GM12878 (cell line): ENCODE results near the gene PTPRN2. TPM values are rescaled to one million over a fixed set of nuclear protein-coding genes. Genes with fewer than 3 reads are reported as not detected.

Experiments used
- ATAC-seq: fragments of 200-7000 bp; cut with Tn5 transposase; 3 replicates; pipeline ENCODE4 v1.9.1; 2020; ENCODE audit warnings: mild to moderate bottlenecking, moderate library complexity
- BruUV-seq: library from RNA; stranded (reverse); fragments of 400-500 nt; replicated peaks from 2 replicates; lab custom pipeline; 2021; lab: Mats Ljungman, UMichigan
- CTCF ChIA-PET: fragments of 300-600 bp; sonication (Branson Sonifier 250); formaldehyde crosslinking; extraction: SDS; loops from one replicate; lab custom pipeline; 2021; ENCODE audit warnings: inconsistent platforms; lab: Yijun Ruan, JAX
- POLR2A ChIA-PET: fragments of 350-600 bp; formaldehyde crosslinking; extraction: SDS; loops from one replicate; lab custom pipeline; 2021; ENCODE audit warnings: inconsistent platforms; lab: Charles Lee
- RAD21 ChIA-PET: fragments of 300-600 bp; sonication (Branson Sonifier 250); formaldehyde crosslinking; loops from one replicate; lab custom pipeline; 2023; ENCODE audit warnings: antibody characterized with exemption; ENCODE audit not compliant: unreplicated experiment; lab: Charles Lee
- SMC1A ChIA-PET: fragments of 300-600 bp; sonication (Branson Sonifier 250); formaldehyde crosslinking; loops from one replicate; lab custom pipeline; 2023; ENCODE audit not compliant: unreplicated experiment, uncharacterized antibody; lab: Charles Lee
- DNase-seq: peaks from one replicate; pipeline ENCODE4 v3.0.0-alpha.2; 2011; ENCODE audit warnings: low read depth, low spot score
- FAIRE-seq: peaks from 3 replicates; lab custom pipeline; 2011; peaks lifted over from hg19 to GRCh38; lab: Jason Lieb, UNC
- H2AFZ ChIP-seq: 2 replicates; pipeline ENCODE4 v1.6.0; 2011; ENCODE audit warnings: low read depth, low read length, control low read depth; ENCODE audit not compliant: control insufficient read depth
- H3K27ac ChIP-seq: 2 replicates; pipeline ENCODE4 v1.5.1; 2011; ENCODE audit warnings: control low read depth; ENCODE audit not compliant: control insufficient read depth, insufficient read depth
- H3K27me3 ChIP-seq, 2 experiments: replicated peaks in 1 of 2; 2 replicates each; pipeline versions ENCODE4 v1.6.0 to v1.6.1; 2011; ENCODE audit warnings: low read length in 1 of 2; ENCODE audit not compliant: control insufficient read depth in 2 of 2, insufficient read depth in 2 of 2
- H3K36me3 ChIP-seq, 2 experiments: 2 replicates each; pipeline ENCODE4 v1.5.1; 2011; ENCODE audit warnings: low read length in 1 of 2; ENCODE audit not compliant: control insufficient read depth in 2 of 2, insufficient read depth in 2 of 2
- H3K4me1 ChIP-seq: 2 replicates; pipeline ENCODE4 v1.6.1; 2011; ENCODE audit warnings: mild to moderate bottlenecking, low read length, moderate library complexity, mixed read lengths; ENCODE audit not compliant: control insufficient read depth, insufficient read depth
- H3K4me2 ChIP-seq: 2 replicates; pipeline ENCODE4 v1.6.0; 2011; ENCODE audit warnings: control low read depth; ENCODE audit not compliant: control insufficient read depth, insufficient read depth
- H3K4me3 ChIP-seq: fragments of 200-600 bp; sonication (generic); 2 replicates; pipeline ENCODE4 v1.5.1; 2016
- H3K79me2 ChIP-seq: 2 replicates; pipeline ENCODE4 v1.6.0; 2011; ENCODE audit warnings: low read length; ENCODE audit not compliant: control insufficient read depth, insufficient read depth
- H3K9ac ChIP-seq: 2 replicates; pipeline ENCODE4 v1.8.0; 2011; ENCODE audit warnings: low read length, control low read depth, mixed read lengths; ENCODE audit not compliant: control insufficient read depth, insufficient read depth
- H3K9me3 ChIP-seq: replicated peaks from 3 replicates; pipeline ENCODE4 v1.5.1; 2011; ENCODE audit warnings: mild to moderate bottlenecking, low read length; ENCODE audit not compliant: control insufficient read depth, insufficient read depth
- H4K20me1 ChIP-seq: 2 replicates; pipeline ENCODE4 v1.6.0; 2011; ENCODE audit not compliant: control insufficient read depth, insufficient read depth
- ASH2L ChIP-seq: fragments of 300-600, 200-600 bp; sonication (generic); IDR thresholded peaks from 2 replicates; pipeline ENCODE4 v1.6.1; 2017; ENCODE audit warnings: low read depth, mild to moderate bottlenecking, borderline replicate concordance
- CBX5 ChIP-seq: sonication (generic); IDR thresholded peaks from 2 replicates; pipeline ENCODE4 v1.6.1; 2016; ENCODE audit warnings: low read depth, moderate library complexity, mild to moderate bottlenecking, inconsistent platforms
- MYB ChIP-seq: fragments of 150-350 bp; IDR thresholded peaks from 2 replicates; pipeline ENCODE4 v1.6.1; 2014; ENCODE audit warnings: mild to moderate bottlenecking, low read depth, low read length, borderline replicate concordance
- PKNOX1 ChIP-seq: fragments of 450-650 bp; IDR thresholded peaks from 2 replicates; pipeline ENCODE4 v1.6.1; 2016; ENCODE audit warnings: mild to moderate bottlenecking
- RAD21 ChIP-seq: IDR thresholded peaks from 2 replicates; pipeline ENCODE4 v1.6.1; 2011; ENCODE audit warnings: mild to moderate bottlenecking, low read depth, low read length, moderate library complexity; ENCODE audit not compliant: insufficient read depth
- SIN3A ChIP-seq: IDR thresholded peaks from 2 replicates; pipeline ENCODE4 v1.6.1; 2012; ENCODE audit warnings: low read depth, low read length, improper control_type of control experiment
- SP1 ChIP-seq: IDR thresholded peaks from one replicate; pipeline ENCODE4 v1.6.1; 2011; ENCODE audit warnings: low read depth, low read length
- STAT1 ChIP-seq: fragments of 450-650 bp; conservative IDR thresholded peaks from 2 replicates; pipeline ENCODE4 v1.6.1; 2014; ENCODE audit warnings: antibody characterized with exemption, mild to moderate bottlenecking
- WRNIP1 ChIP-seq: IDR thresholded peaks from 2 replicates; pipeline ENCODE4 v1.6.1; 2011; ENCODE audit warnings: low read depth, low read length, improper control_type of control experiment, borderline replicate concordance
- ZNF592 ChIP-seq: fragments of 450-650 bp; IDR thresholded peaks from 2 replicates; pipeline ENCODE4 v1.6.1; 2017; ENCODE audit warnings: mild to moderate bottlenecking, moderate library complexity
- ZSCAN29 ChIP-seq: fragments of 450-650 bp; IDR thresholded peaks from 2 replicates; pipeline ENCODE4 v1.6.1; 2017; ENCODE audit warnings: mild to moderate bottlenecking, moderate library complexity
- WGBS: methylation state at CpG from one replicate; pipeline ENCODE4 v1.1.6; 2016; ENCODE audit warnings: low lambda C conversion rate; ENCODE audit not compliant: insufficient replicate concordance, insufficient coverage; ENCODE audit errors: missing lambda C conversion rate; 5-methylcytosine and 5-hydroxymethylcytosine counted together
- in situ Hi-C: fragments of 300-500 bp; cut with MboI; formaldehyde crosslinking; loops from 9 replicates; pipeline ENCODE4 v1.14.3; 2018; ENCODE audit warnings: mixed read lengths
- intact Hi-C: fragments of 100-400 bp; cut with micrococcal nuclease; formaldehyde crosslinking; loops from one replicate; pipeline ENCODE4 v1.14.2; 2022; ENCODE audit not compliant: unreplicated experiment
- polyA plus RNA-seq, 11 experiments: library from polyadenylated mRNA; depleted of rRNA in 4 of 11; unstranded in 6 of 11; stranded (reverse) in 5 of 11; fragments of >200 nt; fragmentation: Nextera tagmentation in 4 of 11; fragmentation: Illumina TruSeq in 1 of 11; extraction: Ambion mirVana in 4 of 11; extraction: Trizol in 1 of 11; gene quantifications; 1 replicate in 1 of 11; 2 replicates in 10 of 11; pipeline versions ENCODE4 v1.2.1 to v1.2.3, GENCODE V29; 2011 to 2016; ENCODE audit warnings: inconsistent platforms in 2 of 11, missing spikeins in 2 of 11, low read depth in 1 of 11
- total RNA-seq, 4 experiments: library from RNA; depleted of rRNA in 3 of 4; stranded (reverse); fragments of >200 nt in 3 of 4; fragmentation: Illumina TruSeq in 1 of 4; extraction: Trizol in 1 of 4; gene quantifications; 2 replicates each; pipeline versions ENCODE4 v1.2.1 to v1.2.3, GENCODE V29; 2013 to 2021
- TF ChIP-seq, protein P1 (sequence below): IDR thresholded peaks from 2 replicates; pipeline ENCODE4 v1.6.1; 2012; ENCODE audit warnings: low read depth, low read length, improper control_type of control experiment

The PTPRN2 gene
- total and polyA plus RNA-seq, 10 of the 15 experiments (the other 5 are each of a cell fraction or from before 2014, with no cell fraction given), result 5.4 TPM; not detected in 9

DNA sequence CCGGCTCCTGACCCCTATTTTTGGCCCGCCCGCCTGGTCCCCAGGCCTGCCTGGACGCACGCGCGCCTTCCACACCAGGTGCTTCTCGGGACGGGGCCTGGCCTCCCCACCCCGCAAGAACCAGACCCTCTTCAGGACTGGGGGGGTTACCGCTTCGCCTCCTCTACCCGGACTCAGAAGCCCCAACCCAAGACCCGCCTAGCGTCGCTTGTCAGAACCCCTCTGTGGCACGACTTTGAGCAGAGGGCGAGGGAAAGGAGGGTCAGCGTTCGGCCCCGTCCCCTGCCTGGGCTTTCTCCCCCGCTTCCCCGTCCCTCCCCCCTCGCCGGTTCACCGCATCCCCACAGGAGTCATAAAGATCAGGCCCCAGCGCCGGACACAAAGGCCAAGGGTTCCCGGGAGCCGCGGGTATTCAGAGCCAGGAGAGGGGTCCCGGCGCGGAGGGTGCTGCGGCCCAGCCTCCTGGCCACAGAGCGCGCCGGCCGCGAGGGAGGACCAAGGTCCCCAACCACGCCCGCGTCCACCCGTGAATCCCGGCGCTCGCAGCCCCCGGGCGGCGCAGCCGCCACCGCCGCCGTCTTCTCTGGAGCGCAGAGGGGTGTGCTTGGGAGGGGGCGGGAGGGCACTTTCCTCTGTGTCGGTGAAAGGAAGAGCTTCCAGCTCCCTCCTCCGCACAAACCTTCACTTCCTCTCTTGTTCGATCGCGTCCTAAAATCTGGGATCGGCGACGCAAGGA lies 898.9 kb downstream of the PTPRN2 start:
- Histone ChIP-seq H3K27ac (no peak overlapping the region), H2AFZ (no peak overlapping the region), H3K79me2 (no peaks in the 10 kb centered on the region), H4K20me1 (no peaks in the 10 kb centered on the region), H3K9me3 (peaks cover 3% of the 10 kb centered on the region; the same call in 1 of the 3 replicates), H3K4me2 (no peak overlapping the region), H3K36me3 (no peaks in the 10 kb centered on the region), H3K27me3 (no peaks in the 10 kb centered on the region; a peak in 2 of 4 replicates), H3K4me1 (no peaks in the 10 kb centered on the region), H3K9ac (no peak overlapping the region), H3K4me3 (no peak overlapping the region)
- DNase-seq, result no peak
- TF ChIP-seq SP1, result no peak
- no peak for TF ChIP-seq ZNF592
- no peak for TF ChIP-seq CBX5
- TF ChIP-seq ZSCAN29, result no peak
- TF ChIP-seq, protein P1, sequence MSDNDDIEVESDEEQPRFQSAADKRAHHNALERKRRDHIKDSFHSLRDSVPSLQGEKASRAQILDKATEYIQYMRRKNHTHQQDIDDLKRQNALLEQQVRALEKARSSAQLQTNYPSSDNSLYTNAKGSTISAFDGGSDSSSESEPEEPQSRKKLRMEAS, result no peak
- no peak for TF ChIP-seq SIN3A
- TF ChIP-seq ASH2L, result no peak
- no peak for TF ChIP-seq WRNIP1
- TF ChIP-seq RAD21, result no peak
- TF ChIP-seq STAT1, result no peak
- no peak for TF ChIP-seq MYB
- no peak for TF ChIP-seq PKNOX1
- POLR2A ChIA-PET, result no interaction called here
- FAIRE-seq, result no peak
- SMC1A ChIA-PET, result no interaction called here
- no TSS peak for BruUV-seq
- in situ Hi-C loops, result no loop called here
- RAD21 ChIA-PET, result no interaction called here
- CTCF ChIA-PET, result no interaction called here
- 55% methylated on average over 28 of the region's 64 CpGs for WGBS
- no peak for ATAC-seq
- intact Hi-C loops, result no loop called here
